ENCODE results near the gene TBX15. TPM values are rescaled to one million over a fixed set of nuclear protein-coding genes. Genes with fewer than 3 reads are reported as not detected.
A peak's percentile ranks its signal among the peaks of the same experiment; 100 is the strongest.

Gene TBX15
- 0.15 TPM for polyA plus RNA-seq (2013, experiment 1 of 2)
- polyA plus RNA-seq (2013, experiment 2 of 2) = 0.15 TPM

GRCh38 chr1:118988186-118989005 is at the start of gene TBX15:
TBX15 (minus strand) TSS chr1:118988343; CDS start chr1:118987795, 548 bp downstream.
- H3K9ac ChIP-seq (ENCODE audit: low read length) = peak within 1 kb of the TSS; percentile 90
- no peak within 1 kb of the TSS for H3K18ac ChIP-seq (ENCODE audit: low read depth in 1 of 2, low read length in 2 of 2)
- peaks cover 0 to 9% of the 10 kb centered on the region in 2 experiments for H3K36me3 ChIP-seq (ENCODE audit: control insufficient read depth in 1 of 2, insufficient read depth in 2 of 2, low read depth in 1 of 2, low read length in 2 of 2)
- H3K23ac ChIP-seq (ENCODE audit: low read length in 2 of 2) = peak within 1 kb of the TSS in 1 of 2 experiments; percentile 61
- peak; percentile 2 for DNase-seq
- H2BK15ac ChIP-seq (ENCODE audit: low read depth, poor library complexity, severe bottlenecking) = no peak within 1 kb of the TSS
- no peak within 1 kb of the TSS for H4K91ac ChIP-seq (ENCODE audit: low read length)
- H3K27ac ChIP-seq (ENCODE audit: low read length, poor library complexity, severe bottlenecking) = peak within 1 kb of the TSS; percentile 98
- H2BK5ac ChIP-seq (ENCODE audit: low read depth, low read length, poor library complexity, severe bottlenecking) = peak within 1 kb of the TSS; percentile 95
- peaks cover 14% of the 10 kb centered on the region for H3K4me1 ChIP-seq (ENCODE audit: control insufficient read depth, insufficient read depth, low read depth, low read length)
- H3K14ac ChIP-seq (ENCODE audit: low read length in 2 of 2) = peak within 1 kb of the TSS in 1 of 2 experiments; percentile 22
- peak within 1 kb of the TSS; percentile 79 for H3K4me2 ChIP-seq (ENCODE audit: low read length, poor library complexity, severe bottlenecking)
- peaks cover 2% of the 10 kb centered on the region for H3K79me1 ChIP-seq (replicated peaks; ENCODE audit: low read length, poor library complexity, severe bottlenecking)
- no peak within 1 kb of the TSS for H4K8ac ChIP-seq (ENCODE audit: low read length)
- H3K4ac ChIP-seq (ENCODE audit: low read depth in 1 of 2, low read length in 2 of 2) = no peak within 1 kb of the TSS
- peak within 1 kb of the TSS; percentile 86 to 89 for H3K4me3 ChIP-seq (ENCODE audit: insufficient read depth in 1 of 2, low read depth in 1 of 2, low read length in 2 of 2)
- H2AFZ ChIP-seq (ENCODE audit: low read depth, low read length) = peak within 1 kb of the TSS; percentile 21
- WGBS = 5% methylated on average over 26 of the region's 31 CpGs
- H2AK5ac ChIP-seq (ENCODE audit: low read length, severe bottlenecking) = no peak within 1 kb of the TSS
- no peaks in the 10 kb centered on the region for H3K9me3 ChIP-seq (ENCODE audit: control insufficient read depth, low read length)
- H3K27me3 ChIP-seq (ENCODE audit: control insufficient read depth in 1 of 2, insufficient read depth in 1 of 2, low read length in 2 of 2) = no peaks in the 10 kb centered on the region
- no peak within 1 kb of the TSS for H2BK12ac ChIP-seq (ENCODE audit: low read length in 2 of 2)
- H2BK120ac ChIP-seq (ENCODE audit: low read depth, low read length) = no peak within 1 kb of the TSS

- H2AFZ ChIP-seq (ENCODE audit: low read depth, low read length) = no peak overlapping the region
- H4K91ac ChIP-seq (ENCODE audit: low read length) = no peak overlapping the region
- H3K4me2 ChIP-seq (ENCODE audit: low read length, poor library complexity, severe bottlenecking) = no peak overlapping the region
- no peak overlapping the region for H4K8ac ChIP-seq (ENCODE audit: low read length)
- no peak for DNase-seq
- no peaks in the 10 kb centered on the region for H3K79me1 ChIP-seq (replicated peaks; ENCODE audit: low read length, poor library complexity, severe bottlenecking)
- no peaks in the 10 kb centered on the region for H3K27me3 ChIP-seq (ENCODE audit: control insufficient read depth in 1 of 2, insufficient read depth in 1 of 2, low read length in 2 of 2)
- no peak overlapping the region for H2BK12ac ChIP-seq (ENCODE audit: low read length in 2 of 2)
- peaks cover 7 to 36% of the 10 kb centered on the region in 2 experiments for H3K36me3 ChIP-seq (ENCODE audit: control insufficient read depth in 1 of 2, insufficient read depth in 2 of 2, low read depth in 1 of 2, low read length in 2 of 2)
- no peak overlapping the region for H2BK15ac ChIP-seq (ENCODE audit: low read depth, poor library complexity, severe bottlenecking)
- H3K9ac ChIP-seq (ENCODE audit: low read length) = no peak overlapping the region
- H3K18ac ChIP-seq (ENCODE audit: low read depth in 1 of 2, low read length in 2 of 2) = no peak overlapping the region
- no peak overlapping the region for H3K14ac ChIP-seq (ENCODE audit: low read length in 2 of 2)
- H3K4ac ChIP-seq (ENCODE audit: low read depth in 1 of 2, low read length in 2 of 2) = no peak overlapping the region
- no peak overlapping the region for H3K27ac ChIP-seq (ENCODE audit: low read length, poor library complexity, severe bottlenecking)
- no peaks in the 10 kb centered on the region for H3K4me1 ChIP-seq (ENCODE audit: control insufficient read depth, insufficient read depth, low read depth, low read length)
- H3K9me3 ChIP-seq (ENCODE audit: control insufficient read depth, low read length) = no peaks in the 10 kb centered on the region
- H2BK5ac ChIP-seq (ENCODE audit: low read depth, low read length, poor library complexity, severe bottlenecking) = no peak overlapping the region
- no peak overlapping the region for H2BK120ac ChIP-seq (ENCODE audit: low read depth, low read length)
- no peak overlapping the region for H3K4me3 ChIP-seq (ENCODE audit: insufficient read depth in 1 of 2, low read depth in 1 of 2, low read length in 2 of 2)
- no peak overlapping the region for H3K23ac ChIP-seq (ENCODE audit: low read length in 2 of 2)
- no peak overlapping the region for H2AK5ac ChIP-seq (ENCODE audit: low read length, severe bottlenecking)
Measured at GRCh38 chr1:119034359-119034758, 46.2 kb upstream of the TBX15 start.

GRCh38 chr1:119032986-119033385 is 44.8 kb upstream of the TBX15 start:
- no peak overlapping the region for H2BK5ac ChIP-seq (ENCODE audit: low read depth, low read length, poor library complexity, severe bottlenecking)
- no peak for DNase-seq
- H3K79me1 ChIP-seq (replicated peaks; ENCODE audit: low read length, poor library complexity, severe bottlenecking) = no peaks in the 10 kb centered on the region
- peaks cover 7 to 33% of the 10 kb centered on the region in 2 experiments for H3K36me3 ChIP-seq (ENCODE audit: control insufficient read depth in 1 of 2, insufficient read depth in 2 of 2, low read depth in 1 of 2, low read length in 2 of 2)
- H2BK15ac ChIP-seq (ENCODE audit: low read depth, poor library complexity, severe bottlenecking) = no peak overlapping the region
- no peak overlapping the region for H3K27ac ChIP-seq (ENCODE audit: low read length, poor library complexity, severe bottlenecking)
- WGBS = 97% methylated on average over 22 of the region's 22 CpGs
- no peak overlapping the region for H2BK120ac ChIP-seq (ENCODE audit: low read depth, low read length)
- H3K14ac ChIP-seq (ENCODE audit: low read length in 2 of 2) = no peak overlapping the region
- no peak overlapping the region for H3K4ac ChIP-seq (ENCODE audit: low read depth in 1 of 2, low read length in 2 of 2)
- no peak overlapping the region for H4K8ac ChIP-seq (ENCODE audit: low read length)
- no peak overlapping the region for H3K23ac ChIP-seq (ENCODE audit: low read length in 2 of 2)
- H3K27me3 ChIP-seq (ENCODE audit: control insufficient read depth in 1 of 2, insufficient read depth in 1 of 2, low read length in 2 of 2) = no peaks in the 10 kb centered on the region
- no peaks in the 10 kb centered on the region for H3K4me1 ChIP-seq (ENCODE audit: control insufficient read depth, insufficient read depth, low read depth, low read length)
- H3K4me2 ChIP-seq (ENCODE audit: low read length, poor library complexity, severe bottlenecking) = no peak overlapping the region
- no peak overlapping the region for H3K9ac ChIP-seq (ENCODE audit: low read length)
- H3K4me3 ChIP-seq (ENCODE audit: insufficient read depth in 1 of 2, low read depth in 1 of 2, low read length in 2 of 2) = peak overlapping the region in 1 of 2 experiments; percentile 26
- no peak overlapping the region for H2BK12ac ChIP-seq (ENCODE audit: low read length in 2 of 2)
- H2AK5ac ChIP-seq (ENCODE audit: low read length, severe bottlenecking) = no peak overlapping the region
- H3K9me3 ChIP-seq (ENCODE audit: control insufficient read depth, low read length) = no peaks in the 10 kb centered on the region
- H3K18ac ChIP-seq (ENCODE audit: low read depth in 1 of 2, low read length in 2 of 2) = no peak overlapping the region
- no peak overlapping the region for H4K91ac ChIP-seq (ENCODE audit: low read length)
- no peak overlapping the region for H2AFZ ChIP-seq (ENCODE audit: low read depth, low read length)

- Histone ChIP-seq H3K9ac (ENCODE audit: low read length) (no peak overlapping the region), H3K18ac (ENCODE audit: low read depth in 1 of 2, low read length in 2 of 2) (no peak overlapping the region), H3K4me2 (ENCODE audit: low read length, poor library complexity, severe bottlenecking) (no peak overlapping the region), H3K4me3 (ENCODE audit: insufficient read depth in 1 of 2, low read depth in 1 of 2, low read length in 2 of 2) (no peak overlapping the region), H4K91ac (ENCODE audit: low read length) (no peak overlapping the region), H3K79me1 (replicated peaks; ENCODE audit: low read length, poor library complexity, severe bottlenecking) (no peaks in the 10 kb centered on the region), H3K27ac (ENCODE audit: low read length, poor library complexity, severe bottlenecking) (no peak overlapping the region), H3K9me3 (ENCODE audit: control insufficient read depth, low read length) (no peaks in the 10 kb centered on the region), H4K8ac (ENCODE audit: low read length) (no peak overlapping the region), H3K36me3 (ENCODE audit: control insufficient read depth in 1 of 2, insufficient read depth in 2 of 2, low read depth in 1 of 2, low read length in 2 of 2) (peaks cover under 1 to 22% of the 10 kb centered on the region in 2 experiments), H2BK5ac (ENCODE audit: low read depth, low read length, poor library complexity, severe bottlenecking) (no peak overlapping the region), H2AFZ (ENCODE audit: low read depth, low read length) (no peak overlapping the region), H3K4ac (ENCODE audit: low read depth in 1 of 2, low read length in 2 of 2) (no peak overlapping the region), H2AK5ac (ENCODE audit: low read length, severe bottlenecking) (no peak overlapping the region), H3K14ac (ENCODE audit: low read length in 2 of 2) (no peak overlapping the region), H3K27me3 (ENCODE audit: control insufficient read depth in 1 of 2, insufficient read depth in 1 of 2, low read length in 2 of 2) (no peaks in the 10 kb centered on the region), H2BK12ac (ENCODE audit: low read length in 2 of 2) (no peak overlapping the region), H2BK120ac (ENCODE audit: low read depth, low read length) (no peak overlapping the region), H3K4me1 (ENCODE audit: control insufficient read depth, insufficient read depth, low read depth, low read length) (no peaks in the 10 kb centered on the region), H2BK15ac (ENCODE audit: low read depth, poor library complexity, severe bottlenecking) (no peak overlapping the region), H3K23ac (ENCODE audit: low read length in 2 of 2) (no peak overlapping the region)
- 100% methylated on average over 1 of the region's 1 CpG for WGBS
- no peak for DNase-seq
Measured at GRCh38 chr1:119027759-119028158, 39.6 kb upstream of the TBX15 start.
